Astrocyte of the cerebellum (primary cell): ENCODE data around the gene HDAC8.

ENCODE experiments used
- DNase-seq: peaks from one replicate; pipeline ENCODE4 v3.0.0-alpha.2; 2011; ENCODE audit warnings: low read depth
- H3K4me3 ChIP-seq: 2 replicates; pipeline ENCODE4 v1.5.1; 2011; ENCODE audit warnings: mild to moderate bottlenecking, low read depth, low read length, moderate library complexity
- in situ Hi-C: cut with HindIII; loops from 2 replicates; pipeline ENCODE4 v1.10.0; 2017; ENCODE audit warnings: low sequenced_read_pairs
- TF ChIP-seq, protein P1 (sequence below): IDR thresholded peaks from 2 replicates; pipeline ENCODE4 v1.5.1; 2012; ENCODE audit warnings: low read length, low read depth, moderate library complexity, mild to moderate bottlenecking; ENCODE audit errors: missing control alignments

The HDAC8 gene

DNA sequence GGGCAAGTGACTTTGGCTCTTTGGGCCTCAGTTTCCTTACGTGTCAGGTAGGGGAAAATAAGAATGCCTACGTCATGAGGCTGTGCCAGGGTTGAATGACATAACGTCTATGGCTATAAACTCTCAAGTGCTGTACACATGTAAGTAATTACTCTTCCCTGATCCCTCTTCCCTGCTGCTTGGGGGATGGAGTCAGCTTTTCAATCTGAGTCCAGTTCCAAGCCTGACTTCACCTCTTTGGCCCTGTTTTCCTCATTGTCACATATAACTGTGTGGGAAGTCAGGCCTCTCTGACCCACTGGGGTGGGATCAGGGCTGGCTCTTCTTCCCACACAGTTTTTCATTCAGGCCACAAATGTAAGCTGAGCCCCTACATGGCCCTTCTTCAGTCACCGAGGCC is 255.5 kb downstream of the HDAC8 start:
- in situ Hi-C loops, result no loop called here
- no peak for DNase-seq
- TF ChIP-seq, protein P1, sequence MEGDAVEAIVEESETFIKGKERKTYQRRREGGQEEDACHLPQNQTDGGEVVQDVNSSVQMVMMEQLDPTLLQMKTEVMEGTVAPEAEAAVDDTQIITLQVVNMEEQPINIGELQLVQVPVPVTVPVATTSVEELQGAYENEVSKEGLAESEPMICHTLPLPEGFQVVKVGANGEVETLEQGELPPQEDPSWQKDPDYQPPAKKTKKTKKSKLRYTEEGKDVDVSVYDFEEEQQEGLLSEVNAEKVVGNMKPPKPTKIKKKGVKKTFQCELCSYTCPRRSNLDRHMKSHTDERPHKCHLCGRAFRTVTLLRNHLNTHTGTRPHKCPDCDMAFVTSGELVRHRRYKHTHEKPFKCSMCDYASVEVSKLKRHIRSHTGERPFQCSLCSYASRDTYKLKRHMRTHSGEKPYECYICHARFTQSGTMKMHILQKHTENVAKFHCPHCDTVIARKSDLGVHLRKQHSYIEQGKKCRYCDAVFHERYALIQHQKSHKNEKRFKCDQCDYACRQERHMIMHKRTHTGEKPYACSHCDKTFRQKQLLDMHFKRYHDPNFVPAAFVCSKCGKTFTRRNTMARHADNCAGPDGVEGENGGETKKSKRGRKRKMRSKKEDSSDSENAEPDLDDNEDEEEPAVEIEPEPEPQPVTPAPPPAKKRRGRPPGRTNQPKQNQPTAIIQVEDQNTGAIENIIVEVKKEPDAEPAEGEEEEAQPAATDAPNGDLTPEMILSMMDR, result no peak
- no peak overlapping the region for H3K4me3 ChIP-seq

DNA sequence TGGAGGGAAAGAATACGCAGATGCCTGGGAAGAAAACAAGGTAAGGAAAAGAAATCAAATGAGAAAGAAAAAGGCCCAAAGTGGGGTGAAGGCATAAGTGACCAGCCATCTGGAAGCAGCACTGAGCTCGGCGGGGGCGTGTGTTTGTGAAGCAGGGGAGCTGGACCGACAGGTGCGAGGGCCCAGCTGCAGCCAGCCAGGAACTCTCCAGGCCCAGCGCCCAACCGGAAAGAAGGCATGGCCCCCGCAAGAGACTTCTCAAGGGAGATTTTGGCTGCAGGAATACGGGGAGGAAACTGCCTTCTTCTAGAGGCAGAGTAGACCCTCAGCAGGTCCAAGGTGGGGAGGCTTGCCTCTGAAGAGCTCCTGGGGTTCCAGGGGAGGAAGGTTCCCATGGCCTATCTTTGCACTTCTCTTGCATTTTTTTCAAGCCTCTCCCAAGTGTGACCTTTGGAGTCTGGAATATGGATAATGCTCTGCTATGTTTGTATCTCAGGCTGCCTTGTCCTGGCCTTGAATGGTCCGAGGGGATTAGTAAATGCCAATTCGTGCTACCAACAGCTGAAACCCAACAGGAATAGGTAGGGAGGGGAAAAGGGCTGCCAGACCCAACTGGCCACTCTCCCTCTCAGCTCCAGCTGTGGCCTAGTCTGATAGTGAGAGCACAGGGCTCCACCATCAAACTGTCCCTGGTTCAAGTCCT is 256.1 kb downstream of the HDAC8 start:
- DNase-seq, result no peak
- in situ Hi-C loops, result no loop called here
- TF ChIP-seq, protein P1, result no peak
- H3K4me3 ChIP-seq, result no peak overlapping the region

- TF ChIP-seq, protein P1, result no peak
- no peak for DNase-seq
- no peak overlapping the region for H3K4me3 ChIP-seq
- in situ Hi-C loops, result no loop called here
These were observed 257.8 kb downstream of the HDAC8 start for GRCh38 chrX:72314881-72315280.

DNA sequence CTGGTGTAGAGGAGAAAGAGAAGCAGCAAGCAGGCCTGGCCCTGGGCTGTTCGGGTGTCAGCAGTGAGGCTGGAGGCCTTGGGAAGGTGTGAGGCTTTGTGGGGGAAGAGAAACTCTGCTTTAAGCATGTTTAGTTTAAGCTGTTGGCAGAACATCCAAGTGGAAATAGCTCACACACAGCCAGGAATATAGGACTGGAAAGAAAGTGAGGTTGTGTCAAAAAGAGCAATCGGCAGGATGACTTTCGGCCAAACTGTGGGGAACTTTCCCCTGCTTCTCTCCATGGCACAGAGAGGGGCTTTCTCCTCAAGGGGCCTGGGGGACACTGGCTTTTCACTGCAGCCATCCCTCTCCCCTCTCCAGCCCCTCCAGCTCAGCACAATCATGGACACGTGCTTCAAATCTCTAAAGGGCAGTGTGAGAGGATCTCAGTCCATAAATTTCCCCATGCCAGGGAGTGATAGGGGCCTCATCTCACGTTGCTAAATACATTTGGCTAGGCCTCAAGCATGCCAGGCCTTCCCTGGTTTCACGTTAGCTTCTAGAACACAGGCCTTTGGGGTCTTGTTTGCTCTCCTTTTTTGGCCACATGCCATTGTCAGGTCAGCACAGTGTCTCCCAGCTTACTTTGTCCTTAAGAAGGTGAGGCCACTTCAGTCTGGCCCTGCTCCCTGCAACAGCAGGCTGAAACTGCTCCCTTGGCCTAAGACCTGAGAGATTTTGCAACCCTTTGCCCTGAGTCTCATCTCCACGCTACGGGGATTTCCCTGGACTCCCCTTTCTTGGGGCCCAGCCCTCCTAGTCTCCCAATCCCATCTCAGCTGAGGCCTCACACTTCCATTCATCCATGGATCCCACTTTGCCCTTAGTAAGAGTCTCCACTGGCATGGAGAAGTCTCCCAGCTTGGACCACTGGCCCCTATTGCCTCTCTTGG is 258.7 kb downstream of the HDAC8 start:
- no peak overlapping the region for H3K4me3 ChIP-seq
- DNase-seq, result no peak
- in situ Hi-C loops, result no loop called here
- TF ChIP-seq, protein P1, result no peak

DNA sequence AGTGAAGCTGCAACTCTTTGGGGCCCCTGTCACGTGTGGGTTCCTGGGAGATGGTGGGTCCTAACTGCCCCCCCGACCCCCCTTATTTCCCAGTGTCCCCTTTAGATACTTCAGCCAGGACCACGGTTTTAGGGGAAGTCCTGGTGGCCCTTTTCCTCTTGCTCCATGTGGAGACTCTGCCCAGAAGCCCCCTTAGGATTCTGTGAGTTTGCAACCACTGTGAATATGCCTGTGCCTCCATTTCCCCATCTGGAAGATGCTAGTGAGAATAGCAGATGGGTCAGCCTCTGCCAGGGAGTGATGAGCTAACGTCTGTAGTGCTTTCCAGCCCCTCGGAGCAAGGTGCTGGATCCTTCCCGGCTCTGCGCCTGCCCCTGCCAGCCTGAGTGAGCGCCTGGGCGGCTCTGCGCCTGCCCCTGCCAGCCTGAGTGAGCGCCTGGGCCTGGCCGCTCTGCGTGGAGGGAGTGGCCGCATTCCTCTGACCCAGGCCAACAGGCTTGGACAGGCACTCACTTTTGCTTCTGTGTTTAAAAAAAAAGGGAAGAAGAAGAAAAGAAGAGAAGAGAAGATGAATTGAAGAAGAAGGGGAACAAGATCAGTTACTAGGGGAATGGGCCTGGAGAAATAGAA is 260.2 kb downstream of the HDAC8 start:
- H3K4me3 ChIP-seq, result no peak overlapping the region
- in situ Hi-C loops, result no loop called here
- no peak for DNase-seq
- TF ChIP-seq, protein P1, result no peak

- DNase-seq, result no peak
- H3K4me3 ChIP-seq, result peak overlapping the region; percentile 25
- in situ Hi-C loops, result no loop called here
These were observed 263.2 kb downstream of the HDAC8 start for GRCh38 chrX:72309297-72310071.

More at GRCh38 chrX:72309297-72310071, 263.2 kb downstream of the HDAC8 start:
- TF ChIP-seq, protein P1, result no peak
